Pericardium fibroblast (primary cell): ENCODE measurements around the gene ZNF343. TPM values are rescaled to one million over a fixed set of nuclear protein-coding genes. Genes with fewer than 3 reads are reported as not detected.

Experiments used
- total RNA-seq: library from RNA; depleted of rRNA; stranded (reverse); fragments of >200 nt; gene quantifications from 2 replicates; pipeline ENCODE4 v1.2.3, GENCODE V29; 2015

ZNF343 gene
- total RNA-seq: 6.6 and 15.9 TPM in 2 replicates

DNA sequence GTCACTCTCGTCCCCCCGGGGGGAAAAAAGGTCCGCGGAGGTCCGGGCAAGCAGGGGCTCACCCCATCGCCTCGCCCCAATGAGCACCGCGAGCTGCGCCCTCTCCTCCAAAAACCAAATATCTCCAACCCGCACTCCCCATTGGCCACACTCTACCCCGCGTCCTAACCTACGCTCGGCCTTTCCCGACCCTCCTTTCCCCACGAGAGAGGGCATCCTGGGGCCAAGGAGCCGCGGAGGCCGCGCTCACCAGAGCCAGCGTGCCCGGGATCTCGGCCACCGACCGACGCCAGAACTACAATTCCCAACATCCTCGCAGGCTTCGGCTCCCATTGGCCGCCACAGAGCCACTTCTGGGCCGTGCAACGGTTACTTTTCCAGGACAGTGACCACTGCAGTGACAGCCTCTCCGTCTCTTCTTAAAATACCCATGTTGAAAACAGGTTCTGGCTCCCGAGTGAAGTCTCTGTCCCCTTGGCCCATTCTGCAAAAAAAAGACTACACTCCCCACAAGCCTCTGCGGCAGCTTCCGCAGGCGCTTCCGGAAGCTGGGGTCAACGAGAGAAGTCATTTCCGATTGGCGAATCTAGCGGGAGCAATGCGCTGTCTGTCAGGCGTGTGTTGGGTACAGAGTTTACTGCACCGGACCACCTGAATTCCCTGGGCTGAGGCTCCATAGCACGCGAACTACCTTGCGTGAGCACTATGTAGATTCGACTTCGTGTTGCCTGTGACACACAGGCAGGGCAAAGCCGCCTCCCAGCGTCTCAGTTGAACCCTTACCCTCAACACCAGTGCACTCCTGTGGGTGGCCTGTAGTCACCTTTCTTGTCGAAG is at the start of gene ZNF343:
TSS of gene ZNF343 (minus strand) at position 285 of the 837 bp plus-strand sequence. CDS start 15,020 bp downstream, outside the sequence.

DNA sequence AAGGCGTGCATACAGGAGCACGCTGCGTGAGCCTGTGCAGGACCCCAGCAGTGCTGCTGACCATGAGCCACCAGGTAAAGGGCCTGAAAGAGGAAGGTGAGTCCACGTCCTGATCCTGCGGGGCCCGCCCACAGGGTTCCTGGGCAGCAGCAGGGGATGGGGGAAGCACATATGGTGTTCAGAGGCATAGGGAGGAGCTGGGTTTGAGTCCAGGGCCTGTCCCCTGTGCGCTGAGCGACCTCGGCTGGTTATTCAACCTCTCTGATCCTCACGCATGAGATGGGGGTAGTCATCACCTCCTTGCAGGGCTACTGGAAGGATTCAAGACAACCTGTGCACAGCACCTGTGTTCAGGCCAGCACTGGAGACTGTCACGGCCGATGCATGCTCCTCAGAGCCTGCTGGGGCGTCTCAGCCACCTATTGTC is 27.9 kb upstream of the ZNF343 start, which contains the start of gene TMC2:
TSS of gene TMC2 (plus strand) at position 14 of the 427 bp plus-strand sequence. CDS start at position 63, 49 bp downstream.

DNA sequence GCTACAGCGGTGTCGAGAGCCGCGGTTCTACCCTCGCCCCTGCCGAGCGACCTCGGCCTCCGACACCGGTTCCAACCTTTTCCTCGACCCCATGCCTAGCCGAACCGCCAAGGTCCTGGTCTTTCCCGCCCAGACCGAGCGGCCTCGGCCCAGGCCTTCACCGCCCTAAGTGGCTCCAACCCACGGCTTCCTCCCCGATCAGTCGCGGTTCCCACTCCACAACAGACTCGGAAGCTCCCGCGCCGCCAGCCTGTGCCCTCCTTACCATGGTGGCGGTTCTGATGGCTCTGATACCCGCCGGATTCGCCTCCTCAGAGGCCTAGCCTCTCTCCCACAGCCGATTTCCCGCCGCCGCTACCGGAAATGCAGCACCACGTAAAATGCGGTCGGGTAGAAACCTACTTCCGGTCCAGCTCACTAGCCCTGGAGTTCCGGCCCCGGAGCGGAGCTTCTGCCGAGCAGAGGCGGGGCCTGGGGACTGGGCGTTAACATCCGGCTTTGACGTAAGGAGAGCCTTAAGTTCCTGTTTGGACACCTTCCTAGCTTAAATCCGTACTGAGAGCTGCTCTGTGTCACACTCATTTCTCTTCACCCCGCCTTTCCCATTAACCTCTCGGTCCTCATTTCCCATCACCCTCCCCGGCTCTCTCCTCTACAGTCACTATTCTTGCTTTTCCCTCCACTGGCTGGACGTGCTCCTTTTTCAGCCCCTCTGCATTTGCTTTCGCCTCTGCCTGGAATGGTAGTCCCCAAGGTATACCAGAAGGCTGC is 38.1 kb downstream of the ZNF343 start, which contains the start of gene SNRPB:
TSS of gene SNRPB (minus strand) at position 367 of the 771 bp plus-strand sequence. CDS start at position 268, 99 bp downstream.

Other genes with a start within 250 kb of the ZNF343 start
- under 0.01 TPM in 1 of 2 replicates, not detected in the other for gene TGM3, start 212.9 kb downstream of the ZNF343 start, total RNA-seq
- not detected in 2 replicates for gene TGM6, start 128.0 kb downstream of the ZNF343 start, total RNA-seq
- 203 and 248 TPM in 2 replicates for gene SNRPB, start 38.1 kb downstream of the ZNF343 start, total RNA-seq
- not detected in 2 replicates for gene TMC2, start 27.7 kb upstream of the ZNF343 start, total RNA-seq
- 81.6 and 99.5 TPM in 2 replicates for gene NOP56, start 143.7 kb upstream of the ZNF343 start, total RNA-seq
- 70.8 and 86.9 TPM in 2 replicates for gene IDH3B, start 155.3 kb upstream of the ZNF343 start, total RNA-seq
- gene EBF4, start 183.9 kb upstream of the ZNF343 start, total RNA-seq: 1.7 and 2.1 TPM in 2 replicates